H1 (cell line): ENCODE results near the gene SVOPL. TPM values are rescaled to one million over a fixed set of nuclear protein-coding genes. Genes with fewer than 3 reads are reported as not detected.

Experiments
- CTCF ChIA-PET: fragments of 300-600 bp; sonication (Branson Sonifier 250); formaldehyde crosslinking; loops from one replicate; lab custom pipeline; 2021; ENCODE audit not compliant: partially characterized antibody; lab: Charles Lee
- POLR2A ChIA-PET: fragments of 300-600 bp; sonication (Branson Sonifier 250); formaldehyde crosslinking; loops from one replicate; lab custom pipeline; 2021; ENCODE audit warnings: inconsistent platforms; ENCODE audit not compliant: partially characterized antibody; lab: Charles Lee
- DNase-seq, 2 experiments: peaks; one replicate each; pipeline versions ENCODE4 v3.0.0 to v3.0.0-alpha.2; 2010 to 2022; ENCODE audit warnings: low spot score in 2 of 2, low read depth in 1 of 2, mixed read lengths in 1 of 2
- FAIRE-seq: peaks from 2 replicates; lab custom pipeline; 2011; peaks lifted over from hg19 to GRCh38; lab: Jason Lieb, UNC
- H2AFZ ChIP-seq: 2 replicates; pipeline ENCODE4 v1.8.1; 2012; ENCODE audit warnings: low read length, inconsistent platforms
- H2AK5ac ChIP-seq: 2 replicates; pipeline ENCODE4 v1.6.1; 2013; ENCODE audit warnings: low read depth, low read length
- H2BK120ac ChIP-seq: replicated peaks from 2 replicates; pipeline ENCODE3; 2013; ENCODE audit warnings: low read depth, low read length, inconsistent platforms
- H2BK12ac ChIP-seq: 2 replicates; pipeline ENCODE4 v1.6.1; 2013; ENCODE audit warnings: low read depth, low read length
- H2BK15ac ChIP-seq: 2 replicates; pipeline ENCODE4 v1.6.1; 2013; ENCODE audit warnings: low read length
- H2BK20ac ChIP-seq: 2 replicates; pipeline ENCODE4 v1.6.1; 2013; ENCODE audit warnings: low read length
- H2BK5ac ChIP-seq: 2 replicates; pipeline ENCODE4 v1.6.1; 2013; ENCODE audit warnings: low read depth, low read length
- H3K14ac ChIP-seq: 2 replicates; pipeline ENCODE4 v1.6.1; 2013; ENCODE audit warnings: inconsistent platforms; ENCODE audit not compliant: insufficient read length
- H3K18ac ChIP-seq: 2 replicates; pipeline ENCODE4 v1.6.1; 2013; ENCODE audit warnings: low read length; ENCODE audit errors: extremely low read depth
- H3K23ac ChIP-seq: 2 replicates; pipeline ENCODE4 v1.6.1; 2013; ENCODE audit warnings: inconsistent platforms; ENCODE audit not compliant: insufficient read length
- H3K23me2 ChIP-seq: 2 replicates; pipeline ENCODE4 v1.6.1; 2013; ENCODE audit warnings: low read depth, low read length
- H3K27ac ChIP-seq: 2 replicates; pipeline ENCODE4 v1.6.1; 2011; ENCODE audit warnings: low read depth, low read length, inconsistent platforms
- H3K27me3 ChIP-seq, 4 experiments: replicated peaks in 1 of 4; 1 replicate in 1 of 4; 2 replicates in 3 of 4; pipeline versions ENCODE4 v1.6.1 to v1.8.1; 2011 to 2013; ENCODE audit warnings: low read length in 3 of 4, mild to moderate bottlenecking in 3 of 4, inconsistent platforms in 2 of 4, mixed read lengths in 2 of 4, moderate library complexity in 1 of 4; ENCODE audit not compliant: control insufficient read depth in 3 of 4, insufficient read depth in 3 of 4; ENCODE audit errors: extremely low read depth in 1 of 4
- H3K36me3 ChIP-seq, 4 experiments: 2 replicates each; pipeline versions ENCODE4 v1.6.1 to v1.8.1; 2011 to 2013; ENCODE audit warnings: mild to moderate bottlenecking in 4 of 4, low read length in 3 of 4, moderate library complexity in 2 of 4, control low read depth in 1 of 4, inconsistent platforms in 1 of 4; ENCODE audit not compliant: insufficient read depth in 4 of 4, control insufficient read depth in 2 of 4
- H3K4ac ChIP-seq: replicated peaks from 2 replicates; pipeline ENCODE3; 2013; ENCODE audit warnings: low read length, low read depth, mixed read lengths, inconsistent platforms; ENCODE audit not compliant: insufficient read length
- H3K4me1 ChIP-seq, 4 experiments: replicated peaks in 1 of 4; 1 replicate in 1 of 4; 2 replicates in 3 of 4; pipeline versions ENCODE4 v1.6.1 to v1.8.1; 2011 to 2013; ENCODE audit warnings: low read length in 3 of 4, inconsistent platforms in 2 of 4, mixed read lengths in 1 of 4; ENCODE audit not compliant: insufficient read depth in 4 of 4, control insufficient read depth in 3 of 4
- H3K4me2 ChIP-seq, 2 experiments: 2 replicates each; pipeline versions ENCODE4 v1.6.1 to v1.8.1; 2011 to 2013; ENCODE audit warnings: low read depth in 2 of 2, low read length in 2 of 2, control low read depth in 1 of 2, inconsistent platforms in 1 of 2, mild to moderate bottlenecking in 1 of 2; ENCODE audit not compliant: insufficient read depth in 1 of 2
- H3K4me3 ChIP-seq, 4 experiments: fragments of 200-600, 300-600 bp in 1 of 4; sonication (generic), shearing (Covaris generic), sonication (Bioruptor Twin) in 1 of 4; 2 replicates each; pipeline versions ENCODE4 v1.5.1 to v1.8.1; 2011 to 2016; ENCODE audit warnings: low read length in 4 of 4, low read depth in 3 of 4, control low read depth in 2 of 4, inconsistent platforms in 2 of 4, mild to moderate bottlenecking in 2 of 4, mixed read lengths in 1 of 4, moderate library complexity in 1 of 4; ENCODE audit not compliant: insufficient read depth in 2 of 4; ENCODE audit errors: extremely low read depth in 1 of 4
- H3K56ac ChIP-seq: replicated peaks from 2 replicates; pipeline ENCODE3; 2013; ENCODE audit warnings: low read depth, mild to moderate bottlenecking, mixed read lengths, low read length, inconsistent platforms; ENCODE audit not compliant: insufficient read length
- H3K79me1 ChIP-seq: 2 replicates; pipeline ENCODE4 v1.6.1; 2013; ENCODE audit warnings: low read depth, low read length, control low read depth
- H3K79me2 ChIP-seq, 2 experiments: 2 replicates each; pipeline versions ENCODE4 v1.6.1 to v1.8.1; 2012 to 2013; ENCODE audit warnings: low read length in 2 of 2, mild to moderate bottlenecking in 2 of 2, inconsistent platforms in 1 of 2; ENCODE audit not compliant: insufficient read depth in 2 of 2, control insufficient read depth in 1 of 2
- H3K9ac ChIP-seq, 4 experiments: replicated peaks in 1 of 4; 1 replicate in 1 of 4; 2 replicates in 3 of 4; pipeline versions ENCODE4 v1.6.1 to v1.8.1; 2011 to 2013; ENCODE audit warnings: low read depth in 3 of 4, low read length in 3 of 4, control low read depth in 2 of 4, mild to moderate bottlenecking in 2 of 4, moderate library complexity in 2 of 4, inconsistent platforms in 1 of 4; ENCODE audit errors: extremely low read depth in 1 of 4
- H3K9me3 ChIP-seq, 2 experiments: 2 replicates each; pipeline versions ENCODE4 v1.6.1 to v1.8.1; 2012 to 2013; ENCODE audit warnings: mild to moderate bottlenecking in 2 of 2, moderate library complexity in 2 of 2, control low read depth in 1 of 2, inconsistent platforms in 1 of 2, low read depth in 1 of 2, low read length in 1 of 2, mixed read lengths in 1 of 2; ENCODE audit not compliant: insufficient read depth in 2 of 2
- H4K20me1 ChIP-seq, 2 experiments: replicated peaks in 1 of 2; 2 replicates each; pipeline versions ENCODE3 to v1.8.1; 2011 to 2013; ENCODE audit warnings: inconsistent platforms in 2 of 2, low read length in 2 of 2, mild to moderate bottlenecking in 1 of 2; ENCODE audit not compliant: insufficient read depth in 2 of 2, control insufficient read depth in 1 of 2
- H4K5ac ChIP-seq: 2 replicates; pipeline ENCODE4 v1.6.1; 2013; ENCODE audit warnings: low read length, low read depth, mixed read lengths, inconsistent platforms; ENCODE audit not compliant: insufficient read length
- H4K8ac ChIP-seq: 2 replicates; pipeline ENCODE4 v1.8.0; 2013; ENCODE audit warnings: mild to moderate bottlenecking, moderate library complexity, low read length, inconsistent platforms; ENCODE audit not compliant: insufficient read depth; ENCODE audit errors: extremely low read depth
- H4K91ac ChIP-seq: replicated peaks from 2 replicates; pipeline ENCODE3; 2013; ENCODE audit warnings: low read length, mixed read lengths, inconsistent platforms; ENCODE audit not compliant: insufficient read length
- BCL11A ChIP-seq, 2 experiments: IDR thresholded peaks; one replicate each; pipeline ENCODE4 v1.6.1; 2011; ENCODE audit warnings: low read depth in 2 of 2, low read length in 2 of 2, mild to moderate bottlenecking in 2 of 2
- CTBP2 ChIP-seq: IDR thresholded peaks from 2 replicates; pipeline ENCODE4 v1.7.0; 2011; ENCODE audit warnings: borderline replicate concordance, mild to moderate bottlenecking, moderate library complexity, mixed read lengths, low read length; ENCODE audit not compliant: insufficient read depth, insufficient read length
- EGR1 ChIP-seq: IDR thresholded peaks from 2 replicates; pipeline ENCODE4 v1.6.1; 2011; ENCODE audit warnings: low read depth, low read length, borderline replicate concordance
- EZH2 ChIP-seq: fragments of 200-600 bp; sonication (generic); IDR thresholded peaks from 2 replicates; pipeline ENCODE4 v1.7.1; 2012; ENCODE audit warnings: low read depth, mild to moderate bottlenecking, moderate library complexity, low read length, inconsistent platforms; ENCODE audit not compliant: severe bottlenecking
- KDM1A ChIP-seq: fragments of 200-600, 300-600 bp; sonication (generic); IDR thresholded peaks from 2 replicates; pipeline ENCODE4 v1.7.1; 2016; ENCODE audit warnings: mild to moderate bottlenecking, low read length, borderline replicate concordance
- MAFK ChIP-seq: IDR thresholded peaks from 2 replicates; pipeline ENCODE4 v1.6.1; 2012; ENCODE audit warnings: low read depth, mild to moderate bottlenecking, improper control_type of control experiment, low read length
- NANOG ChIP-seq: IDR thresholded peaks from 2 replicates; pipeline ENCODE4 v1.6.1; 2011; ENCODE audit warnings: low read length, low read depth, mild to moderate bottlenecking, inconsistent platforms; ENCODE audit not compliant: insufficient read depth, poor library complexity, severe bottlenecking
- POLR2A ChIP-seq, 2 experiments: IDR thresholded peaks; 1 replicate in 1 of 2; 2 replicates in 1 of 2; pipeline ENCODE4 v1.6.1; 2011; ENCODE audit warnings: low read depth in 2 of 2, low read length in 2 of 2, mild to moderate bottlenecking in 2 of 2; ENCODE audit errors: control extremely low read depth in 1 of 2
- RFX5 ChIP-seq: IDR thresholded peaks from 2 replicates; pipeline ENCODE4 v1.6.1; 2011; ENCODE audit warnings: low read depth, low read length, improper control_type of control experiment, borderline replicate concordance
- SIRT6 ChIP-seq: IDR thresholded peaks from one replicate; pipeline ENCODE4 v1.7.1; 2012; ENCODE audit warnings: low read length, inconsistent platforms
- SIX5 ChIP-seq: IDR thresholded peaks from 2 replicates; pipeline ENCODE4 v1.6.1; 2011; ENCODE audit warnings: mild to moderate bottlenecking, low read depth, low read length
- TAF1 ChIP-seq: IDR thresholded peaks from 2 replicates; pipeline ENCODE4 v1.6.1; 2011; ENCODE audit warnings: mild to moderate bottlenecking, low read depth, low read length
- WGBS, 2 experiments: shearing (Covaris generic) in 1 of 2; methylation state at CpG; one replicate each; pipeline versions ENCODE4 v1.1.6 to v1.1.7; 2013 to 2015; ENCODE audit warnings: low lambda C conversion rate in 2 of 2, mixed read lengths in 2 of 2, inconsistent platforms in 1 of 2, low coverage in 1 of 2, missing lambda C conversion rate in 1 of 2; ENCODE audit not compliant: insufficient replicate concordance in 2 of 2, insufficient coverage in 1 of 2, insufficient read length in 1 of 2; ENCODE audit errors: extremely low coverage in 1 of 2, missing lambda C conversion rate in 1 of 2; 5-methylcytosine and 5-hydroxymethylcytosine counted together
- polyA plus RNA-seq, 7 experiments: library from polyadenylated mRNA; depleted of rRNA in 3 of 7; stranded (reverse) in 5 of 7; unstranded in 2 of 7; fragments of >200 nt in 5 of 7; fragments of 200-250 nt in 2 of 7; gene quantifications; 1 replicate in 5 of 7; 2 replicates in 1 of 7; 4 replicates in 1 of 7; pipeline versions ENCODE4 v1.2.1 to v1.2.3, GENCODE V29; 2011 to 2013; ENCODE audit warnings: missing spikeins in 2 of 7, mixed read lengths in 2 of 7
- total RNA-seq: library from RNA; stranded (reverse); fragmentation: NEBNext Ultra II Directional; extraction: Animal tissue kit (Norgen Biotek cat#: 25700); gene quantifications from 2 replicates; pipeline ENCODE4 v1.2.1, GENCODE V29; 2021

The SVOPL gene
- total and polyA plus RNA-seq, 2 of the 8 experiments (the other 6 are each of a cell fraction or from before 2014, with no cell fraction given): 1.1 to 1.4 TPM

DNA sequence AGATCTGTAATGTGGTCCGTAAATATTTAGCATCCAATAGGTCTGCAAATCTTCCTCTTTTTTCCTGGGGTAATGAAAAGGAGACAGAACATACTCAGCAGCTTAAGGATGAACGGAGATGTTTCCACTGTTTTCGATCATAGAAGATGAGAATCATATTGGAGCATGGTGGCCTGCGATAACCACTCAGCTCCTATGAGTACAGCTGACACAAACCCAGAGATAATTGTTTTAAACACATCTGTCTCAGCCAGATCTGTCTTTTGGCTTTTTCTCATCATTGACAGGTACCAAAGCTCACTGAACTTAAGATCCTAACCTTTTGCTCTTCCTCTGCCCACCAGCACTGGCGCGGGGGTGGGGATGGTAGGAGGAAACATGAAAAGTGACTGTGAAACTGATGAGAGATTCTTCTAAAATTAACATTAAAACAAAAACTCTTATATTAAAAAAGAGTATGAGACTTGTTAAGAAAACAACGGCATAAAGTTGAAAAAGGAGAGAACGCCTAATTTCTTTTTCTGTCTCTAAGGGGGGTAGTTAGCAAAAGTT is 71.0 kb downstream of the SVOPL start:
- H3K36me3 ChIP-seq: no peaks in the 10 kb centered on the region
- no peak for DNase-seq
- H2BK120ac ChIP-seq: no peak overlapping the region
- POLR2A ChIA-PET: interaction anchor here (1.2 kb wide), 1 partner anchor 170 kb away, joined by 3 read pairs; the partner anchor contains the start of gene TRIM24
- no peak overlapping the region for H2AK5ac ChIP-seq
- WGBS, 2 experiments: 93% methylated on average over 8 of the region's 8 CpGs; no CpG with 5 or more reads in 1 of the 2 experiments
- H4K20me1 ChIP-seq: no peaks in the 10 kb centered on the region
- no peak overlapping the region for H3K27ac ChIP-seq
- no peak overlapping the region for H3K14ac ChIP-seq
- no peak overlapping the region for H3K4me2 ChIP-seq
- no peak overlapping the region for H3K56ac ChIP-seq
- H3K9ac ChIP-seq: no peak overlapping the region
- no peak overlapping the region for H4K5ac ChIP-seq
- H2BK12ac ChIP-seq: no peak overlapping the region
- TF ChIP-seq NANOG (no peak), SIX5 (no peak), BCL11A (IDR thresholded peaks at IDR 0.05; ENCODE audit: low read depth in 2 of 2, low read length in 2 of 2) (no peak), SIRT6 (no peak), CTBP2 (no peak), EGR1 (no peak), POLR2A (IDR thresholded peaks at IDR 0.05; ENCODE audit: control extremely low read depth in 1 of 2, low read depth in 2 of 2, low read length in 2 of 2) (no peak), RFX5 (no peak), MAFK (no peak), TAF1 (no peak), KDM1A (no peak), EZH2 (no peak)
- TF ChIP-seq, all 59 proteins: peak for 0
- Histone ChIP-seq H3K4ac (no peak overlapping the region), H3K23ac (no peak overlapping the region), H3K79me2 (no peaks in the 10 kb centered on the region), H3K4me3 (no peak overlapping the region), H4K8ac (no peak overlapping the region), H4K91ac (no peak overlapping the region), H3K4me1 (peaks cover 0 to 5% (median 0%) of the 10 kb centered on the region in 4 experiments; a peak in 2 of 7 replicates), H3K23me2 (no peaks in the 10 kb centered on the region), H3K79me1 (no peaks in the 10 kb centered on the region), H3K9me3 (no peaks in the 10 kb centered on the region), H2BK20ac (no peak overlapping the region), H2BK15ac (no peak overlapping the region), H2AFZ (no peak overlapping the region), H3K18ac (no peak overlapping the region), H2BK5ac (no peak overlapping the region), H3K27me3 (no peaks in the 10 kb centered on the region)
- no peak for FAIRE-seq
- CTCF ChIA-PET: interaction anchor here (1.2 kb wide), 1 partner anchor 9 kb away, joined by 4 read pairs; no protein-coding TSS in a partner anchor
